Fibroblast of skin of back (primary cell): ENCODE measurements around the gene NLGN1.
A peak's percentile ranks its signal among the peaks of the same experiment; 100 is the strongest.

Source experiments
- DNase-seq: peaks from one replicate; pipeline ENCODE4 v3.0.0-alpha.2; 2013

Gene NLGN1

DNA sequence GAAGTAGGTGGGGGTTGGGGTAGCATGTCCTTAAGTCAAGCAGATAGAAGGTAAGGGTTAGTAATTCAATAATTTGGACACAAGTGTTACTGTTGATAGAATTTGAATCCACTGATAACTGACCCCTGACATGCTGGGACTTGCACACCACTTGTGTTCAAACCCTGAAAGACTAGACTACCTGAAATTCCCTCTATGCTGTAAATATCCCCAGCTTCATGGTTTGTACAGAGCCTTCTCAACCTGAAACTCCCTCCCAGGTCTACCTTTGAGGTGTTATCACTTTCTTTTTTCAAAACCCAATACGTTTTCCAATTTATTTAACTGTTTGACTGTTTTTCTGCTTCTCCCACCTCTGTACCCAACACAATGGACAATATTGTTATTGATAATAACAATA is 459.6 kb downstream of the NLGN1 start:
- DNase-seq: no peak

DNA sequence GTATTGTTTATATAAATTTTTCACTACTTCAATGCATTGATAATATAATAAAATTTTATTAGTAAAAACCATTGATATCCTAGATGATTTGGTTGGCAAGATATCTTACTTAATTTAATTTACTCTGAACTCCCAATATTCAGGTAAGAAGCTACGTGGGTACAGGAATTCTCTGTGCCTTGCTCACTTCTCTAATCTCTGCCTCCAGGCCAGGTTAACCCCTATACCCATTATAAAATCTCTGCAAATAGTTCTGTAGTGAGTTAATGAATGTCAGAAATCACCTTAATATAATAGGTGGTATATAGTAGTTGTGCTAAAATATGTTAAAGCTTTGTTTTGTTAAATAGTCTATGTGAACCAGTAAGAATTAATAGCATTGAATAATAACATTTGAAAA is 465.2 kb downstream of the NLGN1 start:
- no peak for DNase-seq

DNA sequence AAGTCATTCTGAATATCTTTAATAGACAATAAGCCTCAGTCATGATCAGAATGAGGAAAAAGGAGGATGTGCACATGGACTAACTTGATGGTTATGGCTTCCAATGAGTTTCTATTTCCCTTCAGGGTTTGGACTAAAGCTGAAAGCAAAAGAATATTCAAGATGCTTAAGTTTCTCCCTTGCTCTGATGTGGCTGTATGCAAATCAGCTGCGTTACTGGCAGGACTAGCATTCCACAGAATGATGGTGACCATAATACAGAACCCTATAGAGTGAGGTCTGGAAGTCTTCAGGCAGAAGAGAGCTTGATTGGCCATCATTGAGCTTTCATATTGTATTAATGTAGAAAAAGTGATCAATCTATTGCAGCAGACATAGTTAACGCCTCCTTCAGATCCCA is 466.0 kb downstream of the NLGN1 start:
- no peak for DNase-seq

DNA sequence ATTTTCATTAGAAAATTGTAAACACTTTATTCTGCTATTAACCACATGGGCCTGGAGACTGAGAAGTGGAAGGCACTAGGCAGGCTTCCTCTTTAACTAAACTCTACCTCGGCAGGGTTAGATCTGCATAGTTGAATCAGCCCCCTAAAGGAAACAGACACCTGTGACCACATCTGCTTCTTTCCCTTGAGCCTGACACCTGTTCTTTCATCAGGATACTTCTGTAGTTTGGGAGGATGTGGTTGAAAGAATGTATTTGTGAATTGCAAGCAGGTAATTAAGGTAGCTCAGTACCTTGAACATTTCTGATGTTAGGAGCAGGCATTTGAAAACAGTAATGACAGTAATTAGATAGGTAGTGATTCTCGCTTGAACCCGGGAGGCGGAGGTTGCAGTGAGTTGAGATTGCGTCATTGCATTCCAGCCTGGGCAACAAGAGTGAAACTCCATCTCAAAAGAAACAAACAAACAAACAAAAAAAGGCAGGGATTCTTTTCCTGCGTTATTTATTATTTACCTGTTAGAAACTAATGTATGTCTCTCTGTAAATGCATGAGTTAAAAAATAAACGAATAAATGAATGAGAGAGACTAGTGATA is 468.5 kb downstream of the NLGN1 start:
- DNase-seq: no peak

DNA sequence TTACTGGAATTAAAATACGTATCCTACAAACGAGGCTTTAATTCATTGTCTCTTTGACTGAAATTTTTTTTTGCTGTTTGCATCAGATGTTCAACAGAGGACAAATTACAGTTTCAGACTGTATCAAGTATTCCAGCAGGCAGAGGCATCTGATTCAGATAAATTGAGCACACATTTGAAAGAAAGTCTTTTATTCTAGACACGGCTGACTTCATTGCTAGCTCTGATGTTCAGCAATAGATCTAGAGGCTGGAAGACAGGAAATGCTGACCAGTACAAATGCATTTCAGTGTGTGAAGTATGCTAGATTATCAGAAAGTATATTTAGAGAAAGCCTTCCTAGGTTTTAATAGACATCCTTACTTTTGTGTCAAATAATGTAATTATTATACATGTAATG is 472.2 kb downstream of the NLGN1 start:
- DNase-seq: no peak

DNA sequence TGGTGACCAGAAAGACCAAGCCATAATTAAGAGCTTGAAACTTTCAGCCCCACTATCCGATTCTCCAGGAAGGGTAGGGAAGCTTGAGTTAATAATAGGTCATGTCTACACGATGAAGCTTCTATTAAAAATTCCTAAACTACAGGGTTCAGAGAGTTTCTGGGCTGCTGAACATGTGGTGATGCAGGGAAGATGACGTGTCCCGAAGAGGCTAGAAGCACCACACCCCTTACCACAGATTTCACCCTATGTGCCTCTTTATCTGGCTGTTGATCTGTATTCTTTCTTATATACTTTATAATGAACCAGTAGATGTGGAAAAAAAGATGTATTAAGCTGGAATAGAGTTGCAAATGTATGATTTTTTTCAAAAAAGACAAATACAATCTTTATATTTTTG is 473.4 kb downstream of the NLGN1 start:
- DNase-seq: peak; percentile 25

DNA sequence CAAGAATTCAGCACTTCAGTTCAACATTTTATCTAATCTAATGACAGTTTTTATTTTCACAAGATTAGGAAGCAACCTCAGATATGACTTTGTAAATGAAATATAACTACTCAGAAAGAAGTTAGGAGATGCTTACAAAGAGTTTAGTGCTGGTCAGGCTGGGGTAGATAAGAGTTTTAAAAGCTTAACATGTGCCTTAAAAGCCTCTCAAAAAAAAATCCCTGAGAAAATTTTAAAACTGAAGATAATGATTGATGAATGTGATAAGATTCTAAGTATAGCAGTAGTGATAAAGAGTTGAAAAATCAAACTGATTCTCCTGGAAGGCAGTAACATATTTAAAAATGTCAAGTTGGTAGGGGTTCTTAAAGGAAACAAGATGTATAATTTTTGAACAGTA is 478.2 kb downstream of the NLGN1 start:
- no peak for DNase-seq

DNA sequence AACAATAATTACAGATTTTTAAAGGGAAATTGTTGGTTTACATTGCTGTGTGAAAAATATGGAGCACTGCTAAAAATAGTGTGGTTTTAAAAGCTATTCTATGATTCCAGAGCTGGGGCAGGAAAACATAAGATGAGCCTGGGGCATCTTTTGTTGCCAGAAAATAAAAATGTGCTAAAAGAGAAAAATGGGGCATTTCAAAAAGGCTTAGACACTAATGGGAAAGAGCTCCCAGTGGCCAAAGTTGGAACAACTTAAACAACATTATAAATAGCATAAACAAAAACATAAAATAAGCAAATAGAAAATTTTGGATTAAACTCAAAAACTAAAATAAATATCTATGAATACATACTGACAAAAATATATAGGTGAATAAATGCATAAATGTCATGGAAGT is 478.9 kb downstream of the NLGN1 start:
- DNase-seq: no peak

DNA sequence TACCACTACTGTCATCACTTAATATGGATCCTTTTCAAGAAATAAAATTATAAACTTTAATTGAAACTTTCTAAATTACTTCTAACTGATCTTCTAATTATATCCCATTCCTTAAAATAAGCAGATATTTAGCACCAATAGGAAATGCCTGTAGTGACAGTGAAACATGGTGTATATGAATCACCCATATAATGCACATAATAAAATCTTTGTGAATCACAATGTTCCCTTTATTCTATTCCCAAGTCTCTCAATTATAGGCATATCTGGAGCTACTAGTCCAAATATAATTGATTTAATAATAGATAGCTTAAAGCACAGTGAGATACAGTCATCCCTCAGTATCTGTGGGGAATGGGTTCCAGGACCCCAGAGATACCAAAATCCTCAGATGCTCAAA is 490.3 kb downstream of the NLGN1 start:
- no peak for DNase-seq

DNA sequence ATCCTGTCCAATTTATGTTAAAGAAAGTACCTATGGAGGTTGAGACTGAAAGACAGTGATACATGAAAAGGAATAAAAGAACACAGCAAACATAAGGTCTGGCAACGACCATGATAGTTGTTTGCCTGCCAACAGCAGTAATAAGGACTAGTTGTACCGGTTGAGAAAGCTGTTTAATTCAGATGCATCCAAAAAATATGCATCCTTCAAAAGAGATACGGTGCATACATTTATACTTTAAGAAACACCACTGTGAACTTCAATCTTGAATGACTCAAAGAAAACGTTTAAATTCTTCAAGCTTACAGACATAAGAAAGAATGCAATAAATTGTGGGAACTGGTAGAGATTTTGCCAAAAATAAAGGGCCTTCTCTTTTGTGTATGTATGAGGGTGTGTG is 492.1 kb downstream of the NLGN1 start:
- DNase-seq: peak; percentile 36

DNA sequence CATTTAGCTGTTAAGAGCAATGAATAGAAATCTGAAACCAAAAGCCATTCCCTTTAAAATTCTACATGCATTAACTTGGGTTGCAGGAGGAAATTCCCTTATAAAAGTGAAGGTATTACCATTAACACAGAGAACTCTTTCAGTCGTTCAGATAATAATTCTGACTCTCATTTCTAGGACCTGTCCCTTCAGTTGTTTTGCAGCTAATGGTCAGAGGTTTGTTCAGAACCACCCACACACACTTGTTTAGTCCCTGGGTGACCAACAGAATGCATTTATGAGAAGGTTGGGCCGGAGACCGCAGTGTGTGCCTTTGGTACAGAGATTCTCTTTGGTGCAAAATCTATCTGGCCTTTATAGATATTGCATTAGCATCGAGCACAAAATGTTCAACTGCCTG is 492.5 kb downstream of the NLGN1 start:
- no peak for DNase-seq

DNA sequence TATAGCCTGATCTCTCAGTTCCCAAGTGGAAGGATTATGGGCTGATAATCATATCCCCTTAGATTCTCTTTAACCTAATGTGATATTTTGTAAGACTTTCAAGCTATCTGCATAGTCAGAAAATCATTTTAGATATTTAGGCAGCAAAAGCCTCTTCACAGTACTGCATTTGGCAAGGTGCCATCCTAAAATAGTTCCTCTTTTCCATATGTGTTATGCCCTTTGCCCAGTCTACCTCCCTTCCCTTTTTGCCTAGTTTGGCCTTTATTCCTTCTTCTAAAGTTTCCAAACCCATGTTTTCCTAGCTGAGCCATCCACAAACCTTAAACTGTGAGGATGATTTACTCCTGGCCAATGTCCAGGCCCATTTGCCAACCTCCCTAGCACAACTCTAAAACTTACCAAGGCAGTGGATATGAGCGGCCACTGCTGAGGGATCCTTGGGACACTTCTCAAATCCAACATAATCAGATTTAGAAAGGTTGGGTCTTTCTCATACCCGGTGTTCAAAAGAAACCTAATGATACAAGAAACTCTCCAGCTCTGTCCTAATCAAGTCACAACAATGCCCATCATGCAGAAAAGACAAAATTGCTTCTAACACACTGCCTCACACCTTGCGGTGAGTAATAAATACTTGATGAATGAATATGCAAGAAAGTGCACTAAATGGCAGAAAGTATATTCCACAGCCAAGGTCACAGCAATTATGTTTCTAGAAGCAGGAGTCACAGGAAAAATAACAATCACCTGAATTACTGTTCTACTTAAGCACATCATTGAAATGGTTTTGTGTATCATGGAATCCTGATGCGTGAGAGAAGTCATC is 493.9 kb downstream of the NLGN1 start:
- no peak for DNase-seq

DNA sequence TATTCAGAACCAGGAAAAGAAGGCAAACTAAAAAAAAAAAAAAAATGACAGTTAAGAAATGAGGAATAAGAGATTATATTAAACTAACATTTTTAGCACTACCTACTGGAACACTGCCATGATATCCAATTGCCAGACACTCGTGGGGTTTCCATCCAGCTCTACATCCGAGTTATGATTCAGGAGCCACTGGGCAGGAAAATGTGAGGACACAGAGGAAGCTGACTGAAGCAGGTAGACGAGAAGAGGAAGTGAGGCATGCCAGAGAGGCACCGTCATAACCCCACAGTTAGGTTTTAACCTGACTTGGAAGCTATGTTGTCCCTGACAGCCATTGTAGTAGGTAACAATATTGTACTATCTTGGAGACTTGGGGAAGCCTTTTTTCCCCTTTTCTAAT is 495.0 kb downstream of the NLGN1 start:
- no peak for DNase-seq

DNA sequence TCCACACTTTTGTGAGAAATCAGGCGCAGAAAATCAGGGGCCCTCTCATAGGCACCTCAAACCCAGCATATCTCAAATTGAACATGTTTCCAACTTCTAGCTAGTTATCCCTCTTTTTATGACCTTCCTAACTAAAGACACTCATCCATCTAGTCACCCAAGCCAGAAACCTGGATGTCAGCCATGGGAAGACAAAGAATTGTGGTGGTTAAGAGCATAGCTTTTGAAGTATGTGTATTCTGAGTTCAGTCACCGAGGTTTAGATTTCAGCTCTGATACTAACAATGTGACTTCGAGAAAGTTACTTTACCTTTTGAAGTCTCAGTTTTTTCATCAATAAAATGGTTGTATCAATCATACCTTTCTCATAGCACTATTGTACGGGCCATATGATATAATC is 495.5 kb downstream of the NLGN1 start:
- peak; percentile 60 for DNase-seq

DNA sequence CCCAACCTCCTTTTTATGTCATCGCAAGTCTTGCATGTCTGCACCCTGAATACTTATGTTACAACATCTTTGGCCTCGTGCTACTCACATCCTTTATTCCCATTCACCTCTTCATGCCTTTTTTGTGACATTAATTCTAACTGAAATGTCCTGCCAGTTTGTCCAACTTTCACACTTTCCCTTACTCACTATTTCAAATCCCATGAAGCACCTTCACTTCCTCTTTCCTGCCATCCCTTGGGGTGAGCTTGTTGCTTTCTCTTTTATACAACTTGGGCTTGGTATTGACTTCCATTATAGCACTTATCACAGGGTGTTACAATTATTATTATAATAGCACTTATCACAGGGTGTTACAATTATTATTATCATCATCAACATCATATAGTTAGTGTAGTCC is 496.3 kb downstream of the NLGN1 start:
- DNase-seq: no peak

DNA sequence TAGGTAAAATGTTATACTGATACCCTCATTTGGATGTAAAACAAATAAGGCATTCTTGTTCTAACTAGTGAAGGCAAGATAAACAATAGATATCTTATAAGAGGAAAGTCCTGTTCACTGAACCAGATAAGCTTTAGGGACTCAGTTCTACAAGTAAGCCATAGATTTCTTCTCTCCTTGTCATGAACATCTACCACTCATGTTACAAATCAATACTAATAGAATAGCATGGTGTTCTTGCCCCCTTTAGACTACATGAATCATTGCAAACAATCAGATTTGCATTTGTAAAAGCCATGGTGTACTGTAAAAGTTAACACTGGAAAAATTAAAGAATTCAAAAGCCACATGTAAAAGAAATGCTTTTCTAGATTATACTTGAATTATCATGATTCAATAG is 500.1 kb downstream of the NLGN1 start:
- no peak for DNase-seq

DNA sequence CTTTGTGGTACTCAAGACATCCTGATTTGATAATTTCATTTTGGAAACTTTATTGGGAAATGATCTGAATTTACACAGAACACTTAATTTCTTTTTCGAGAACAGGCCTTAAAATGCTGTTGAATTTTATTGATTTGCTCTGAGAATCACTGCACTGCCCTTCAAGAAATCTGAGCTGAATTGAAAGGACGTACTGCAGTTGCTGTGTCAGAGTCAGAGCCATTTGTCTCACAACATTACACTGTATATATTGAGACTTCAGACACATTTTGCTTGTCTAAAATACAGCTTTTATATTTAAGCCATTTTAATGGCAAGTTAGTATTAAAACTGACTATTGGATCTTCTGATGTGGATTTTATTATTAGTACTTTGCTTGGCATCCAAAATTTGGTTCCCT is 504.1 kb downstream of the NLGN1 start:
- no peak for DNase-seq

DNA sequence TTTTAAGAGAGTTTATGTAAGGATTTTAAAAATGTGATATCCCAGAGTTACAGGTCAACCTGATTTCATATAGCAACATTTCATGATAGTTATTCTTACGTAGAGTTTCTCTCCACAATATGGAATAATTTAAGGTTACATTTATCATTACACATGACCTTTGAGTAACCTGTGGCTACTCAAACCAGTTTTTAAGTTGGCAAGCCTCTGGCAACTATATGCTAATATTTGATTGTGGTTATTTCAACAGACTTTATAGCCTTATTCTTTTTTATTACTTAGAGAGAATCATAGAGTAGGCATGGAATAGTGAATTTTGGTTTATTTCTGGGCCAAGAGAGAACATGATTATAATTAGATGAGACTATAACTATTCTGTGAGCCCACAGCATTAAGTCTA is 504.9 kb downstream of the NLGN1 start:
- no peak for DNase-seq

DNA sequence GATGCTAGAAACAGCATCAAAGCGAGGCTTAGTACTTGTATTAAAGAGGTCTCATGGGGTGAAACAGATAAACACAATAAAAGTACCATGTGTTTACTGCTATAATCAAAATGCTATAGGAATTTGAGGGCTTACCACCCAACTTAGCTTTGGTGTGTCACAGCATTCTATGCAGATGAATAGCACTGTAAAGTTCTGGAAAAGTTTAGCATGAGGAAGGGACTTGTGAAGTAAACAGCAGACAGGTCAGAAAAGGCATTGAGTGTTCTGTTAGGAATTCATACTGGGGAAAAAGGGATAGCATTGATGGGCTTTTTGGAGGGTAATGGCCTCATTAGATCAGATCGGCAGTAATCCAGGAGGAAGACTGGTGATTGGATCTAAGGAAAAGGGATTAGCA is 505.3 kb downstream of the NLGN1 start:
- peak; percentile 5 for DNase-seq

DNA sequence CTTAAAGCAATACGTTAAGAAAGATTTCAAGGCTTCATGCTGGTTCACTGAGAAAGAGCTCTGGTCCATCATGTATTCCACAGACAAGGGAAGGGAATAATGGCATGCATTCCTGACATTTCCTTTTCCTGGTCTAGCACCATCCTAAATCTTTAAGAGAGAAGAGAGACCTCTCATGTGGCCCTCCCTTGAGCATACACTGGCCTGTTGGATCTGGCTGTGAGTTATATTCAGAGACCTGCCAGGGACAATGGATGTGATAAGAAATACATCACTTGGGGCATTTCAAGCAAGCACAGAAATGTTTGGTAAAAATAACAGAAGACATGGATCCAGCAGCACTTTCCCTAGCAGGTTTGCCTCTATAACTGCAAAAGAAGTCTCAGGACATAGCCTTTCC is 507.8 kb downstream of the NLGN1 start:
- no peak for DNase-seq

DNA sequence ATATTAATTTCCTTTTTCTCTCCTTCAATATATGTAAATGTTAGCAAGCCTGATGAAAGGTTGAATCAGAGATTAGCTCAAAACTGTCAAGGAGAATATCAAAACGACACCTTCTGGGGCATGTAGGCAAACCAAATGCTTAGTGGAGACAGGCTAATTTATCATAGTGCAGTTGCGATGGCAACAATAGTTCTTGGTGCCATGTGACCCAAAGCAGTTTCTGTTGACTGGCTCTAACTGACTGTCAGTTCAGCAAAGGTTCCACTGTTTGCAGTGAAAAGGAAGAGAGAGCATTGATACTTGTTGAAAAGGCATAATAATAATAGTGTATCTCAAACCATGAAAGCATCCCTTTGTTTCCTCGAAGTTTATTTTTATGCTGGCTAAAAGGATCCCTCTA is 513.9 kb downstream of the NLGN1 start:
- DNase-seq: no peak

DNA sequence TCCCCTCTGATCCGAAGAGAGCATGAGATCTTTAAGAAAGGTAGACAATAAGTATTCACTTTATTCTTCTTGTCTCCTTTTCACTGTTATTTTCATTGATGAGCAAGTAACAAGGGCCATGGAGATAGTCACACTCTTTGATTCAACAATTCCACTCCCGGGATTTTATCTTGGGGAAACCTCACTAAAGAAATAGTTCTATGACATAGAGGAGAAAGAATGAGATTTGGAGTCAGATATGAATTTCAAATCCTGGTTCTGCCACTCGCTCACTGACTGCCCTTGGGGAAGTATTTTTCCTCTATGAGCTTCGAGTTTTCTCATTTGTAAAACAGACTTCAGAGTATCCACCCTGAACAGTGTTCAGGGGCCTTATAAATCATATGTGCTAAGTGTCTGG is 514.6 kb downstream of the NLGN1 start:
- peak; percentile 22 for DNase-seq

DNA sequence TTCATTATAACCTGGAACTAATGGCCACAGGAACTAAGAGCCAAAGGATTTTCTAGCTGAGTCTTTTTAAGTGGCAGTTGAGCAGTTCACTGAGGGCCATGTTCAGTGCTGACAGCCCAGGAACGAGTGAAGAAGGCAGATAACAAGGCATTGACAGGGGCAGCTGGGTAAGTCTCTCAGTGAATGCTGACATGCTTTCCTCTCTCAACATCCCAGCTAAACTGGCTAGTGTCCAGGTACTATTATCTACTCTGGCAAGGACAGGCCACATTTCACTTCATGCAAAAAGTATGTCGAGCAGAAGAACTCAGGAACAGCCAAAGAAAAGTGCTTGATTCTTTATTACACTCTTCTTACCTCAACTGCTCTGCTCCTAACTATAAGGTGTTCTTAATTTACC is 515.9 kb downstream of the NLGN1 start:
- peak; percentile 53 for DNase-seq

DNA sequence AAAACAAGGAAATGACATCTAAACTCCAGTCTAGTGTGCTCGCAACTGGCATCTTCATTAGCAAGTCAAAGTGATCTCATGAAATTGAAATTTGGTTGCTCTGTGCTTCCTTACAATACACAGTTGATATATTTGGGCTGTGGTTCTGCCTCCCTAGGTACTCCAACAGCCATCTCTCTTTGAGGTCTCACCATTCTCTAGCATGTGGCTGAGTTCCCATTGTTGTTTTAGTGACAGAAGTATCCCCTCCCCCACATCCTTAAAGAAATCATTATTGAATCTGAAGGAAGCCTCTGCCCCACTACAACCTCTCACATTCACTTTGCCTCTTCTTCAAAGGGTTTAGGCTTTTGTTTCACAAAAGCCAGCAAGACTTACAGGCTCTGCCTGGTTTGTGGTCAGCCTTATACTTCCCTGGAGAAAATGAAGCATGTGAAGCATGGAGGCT is 516.5 kb downstream of the NLGN1 start:
- DNase-seq: peak; percentile 16

DNA sequence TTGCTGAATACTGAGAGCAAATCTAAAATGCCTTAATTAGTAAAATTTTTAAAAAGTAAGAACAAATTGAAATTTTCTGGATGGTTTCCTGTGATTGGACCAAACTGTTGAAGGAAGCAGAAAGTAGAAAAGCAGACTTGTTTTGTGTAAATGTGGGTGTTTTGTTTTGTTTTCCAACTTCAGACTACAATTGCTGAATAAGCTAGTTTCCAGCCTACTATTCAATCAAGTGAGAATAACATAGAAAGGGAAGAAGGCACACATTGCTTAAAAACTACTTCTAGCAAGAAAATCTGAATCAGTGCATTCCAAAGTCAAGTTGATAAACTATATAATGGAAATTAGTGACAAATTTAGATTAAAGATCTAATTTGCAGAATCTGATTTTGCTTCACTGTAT is 519.3 kb downstream of the NLGN1 start:
- DNase-seq: no peak
